LNCAP (cell line): Measurements from ENCODE around the gene FRMD4A.

Experiments used
- CTCF ChIP-seq: fragments of 450-650 bp; IDR thresholded peaks from 2 replicates; pipeline ENCODE4 v1.5.1; 2017; ENCODE audit warnings: mild to moderate bottlenecking

The FRMD4A gene

GRCh38 chr10:14048930-14049613, 281.7 kb downstream of the FRMD4A start:
- TF ChIP-seq CTCF, result no peak

- no peak for TF ChIP-seq CTCF
Measured at GRCh38 chr10:14047431-14047830, 283.3 kb downstream of the FRMD4A start.

GRCh38 chr10:14040787-14041631, 289.7 kb downstream of the FRMD4A start:
- TF ChIP-seq CTCF, result no peak

- no peak for TF ChIP-seq CTCF
Measured at GRCh38 chr10:14039968-14040668, 290.6 kb downstream of the FRMD4A start.

- no peak for TF ChIP-seq CTCF
Measured at GRCh38 chr10:14036233-14036632, 294.5 kb downstream of the FRMD4A start.

GRCh38 chr10:14035506-14035905, 295.2 kb downstream of the FRMD4A start:
- TF ChIP-seq CTCF, result no peak

DNA sequence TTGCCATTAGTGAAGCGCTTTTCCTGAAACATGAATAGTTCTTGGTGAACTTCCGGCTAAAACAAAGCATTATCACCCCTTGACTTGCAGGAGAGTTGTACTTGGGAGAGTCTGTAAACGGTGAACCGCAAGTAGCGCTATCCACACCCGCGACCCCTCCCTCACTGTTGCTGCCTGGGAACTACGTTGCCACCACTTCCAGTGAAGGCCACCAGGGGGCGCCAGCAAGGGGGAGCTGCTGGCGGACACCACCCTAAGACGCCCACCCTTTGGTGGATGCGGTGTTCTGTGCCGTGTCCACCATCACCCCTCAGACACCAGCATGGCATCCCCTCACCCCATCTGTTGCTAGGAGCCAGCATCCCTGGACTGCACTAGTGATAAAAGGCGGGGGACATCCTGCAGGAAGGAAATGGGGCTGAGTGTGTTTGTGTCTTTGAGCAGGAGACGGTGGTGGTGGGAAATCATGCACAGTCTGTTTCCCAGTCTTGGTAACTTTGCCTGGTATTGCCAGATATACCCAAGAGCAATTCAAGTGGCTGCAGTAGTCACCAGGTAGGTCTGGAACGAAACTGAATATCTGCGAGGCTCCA, 298.2 kb downstream of the FRMD4A start:
- peak; percentile 53 for TF ChIP-seq CTCF
